SK-N-SH (cell line): Measurements from ENCODE around the gene ARID3A. TPM values are rescaled to one million over a fixed set of nuclear protein-coding genes. Genes with fewer than 3 reads are reported as not detected.

ENCODE experiments used
- CTCF ChIA-PET: fragments of 300-600, 350-600 bp; formaldehyde crosslinking; extraction: SDS; loops from one replicate; lab custom pipeline; 2021; lab: Yijun Ruan, JAX
- POLR2A ChIA-PET: fragments of 350-600 bp; sonication (Branson Sonifier 250); formaldehyde crosslinking; extraction: SDS; loops from one replicate; lab custom pipeline; 2020; ENCODE audit warnings: antibody characterized with exemption, inconsistent platforms; lab: Yijun Ruan, JAX
- DNase-seq: peaks from one replicate; pipeline ENCODE4 v3.0.0; 2012
- H2AFZ ChIP-seq: fragments of 200-600 bp; sonication (generic); 2 replicates; pipeline ENCODE4 v1.8.1; 2016; ENCODE audit warnings: antibody characterized with exemption, mild to moderate bottlenecking, low read depth
- H3F3A ChIP-seq: fragments of 200-600 bp; sonication (generic); replicated peaks from 2 replicates; pipeline ENCODE3; 2016; ENCODE audit warnings: antibody characterized with exemption, mild to moderate bottlenecking; ENCODE audit not compliant: insufficient read depth
- H3K27ac ChIP-seq, 2 experiments: fragments of 200-500 bp in 1 of 2; fragments of 200-600 bp in 1 of 2; sonication (Bioruptor generic) in 1 of 2; sonication (generic), shearing (Covaris generic) in 1 of 2; 2 replicates each; pipeline versions ENCODE4 v1.5.1 to v1.6.1; 2014 to 2016; ENCODE audit warnings: low read depth in 2 of 2, inconsistent platforms in 1 of 2, low read length in 1 of 2, mild to moderate bottlenecking in 1 of 2, mixed read lengths in 1 of 2
- H3K27me3 ChIP-seq: fragments of 200-600 bp; sonication (generic), shearing (Covaris generic); 2 replicates; pipeline ENCODE4 v1.6.1; 2016; ENCODE audit warnings: mixed run types; ENCODE audit not compliant: insufficient read depth
- H3K36me3 ChIP-seq, 2 experiments: fragments of 200-500 bp in 1 of 2; fragments of 200-600 bp in 1 of 2; sonication (Bioruptor generic) in 1 of 2; sonication (generic) in 1 of 2; replicated peaks in 1 of 2; 2 replicates each; pipeline versions ENCODE3 to v1.5.1; 2014 to 2016; ENCODE audit warnings: low read length in 1 of 2, mild to moderate bottlenecking in 1 of 2; ENCODE audit not compliant: insufficient read depth in 2 of 2, control insufficient read depth in 1 of 2
- H3K4me1 ChIP-seq, 2 experiments: fragments of 200-500 bp in 1 of 2; fragments of 200-600 bp in 1 of 2; sonication (Bioruptor generic) in 1 of 2; sonication (generic), shearing (Covaris generic) in 1 of 2; 2 replicates each; pipeline versions ENCODE4 v1.5.1 to v1.6.1; 2014 to 2016; ENCODE audit warnings: low read depth in 1 of 2, low read length in 1 of 2, mixed run types in 1 of 2; ENCODE audit not compliant: insufficient read depth in 2 of 2, control insufficient read depth in 1 of 2
- H3K4me2 ChIP-seq: fragments of 200-600 bp; sonication (generic), shearing (Covaris generic); 2 replicates; pipeline ENCODE4 v1.6.1; 2017; ENCODE audit warnings: mixed run types
- H3K4me3 ChIP-seq, 2 experiments: fragments of 200-500 bp in 1 of 2; fragments of 200-600 bp in 1 of 2; sonication (Bioruptor generic) in 1 of 2; sonication (generic), shearing (Covaris generic) in 1 of 2; 2 replicates each; pipeline versions ENCODE4 v1.5.1 to v1.8.1; 2014 to 2016; ENCODE audit warnings: low read depth in 2 of 2, inconsistent platforms in 1 of 2, low read length in 1 of 2, mild to moderate bottlenecking in 1 of 2, mixed read lengths in 1 of 2, moderate library complexity in 1 of 2
- H3K79me2 ChIP-seq: fragments of 200-600 bp; sonication (generic); 2 replicates; pipeline ENCODE4 v1.8.1; 2017; ENCODE audit warnings: mild to moderate bottlenecking; ENCODE audit not compliant: insufficient read depth
- H3K9ac ChIP-seq: fragments of 200-600 bp; sonication (generic); 2 replicates; pipeline ENCODE4 v1.6.1; 2017; ENCODE audit warnings: mixed run types
- H3K9me2 ChIP-seq: fragments of 200-600 bp; sonication (generic); 2 replicates; pipeline ENCODE4 v1.6.1; 2017; ENCODE audit warnings: mixed run types
- H3K9me3 ChIP-seq: fragments of 200-600 bp; sonication (generic); 2 replicates; pipeline ENCODE4 v1.6.1; 2017; ENCODE audit warnings: mixed run types, mild to moderate bottlenecking, moderate library complexity
- H4K20me1 ChIP-seq: fragments of 200-600 bp; sonication (generic); 2 replicates; pipeline ENCODE4 v1.6.1; 2017; ENCODE audit warnings: mild to moderate bottlenecking, mixed run types; ENCODE audit not compliant: insufficient read depth
- EZH2phosphoT487 ChIP-seq: fragments of 200-600 bp; sonication (generic); IDR thresholded peaks from 2 replicates; pipeline ENCODE4 v1.6.1; 2017; ENCODE audit warnings: low read depth, mixed run types, mild to moderate bottlenecking, antibody characterized with exemption, moderate library complexity, borderline replicate concordance
- FOXJ3 ChIP-seq: sonication (generic); formaldehyde crosslinking; IDR thresholded peaks from 2 replicates; pipeline ENCODE4 v1.5.1; 2020; ENCODE audit warnings: mild to moderate bottlenecking, missing genetic modification reagents
- FOXM1 ChIP-seq: IDR thresholded peaks from 2 replicates; pipeline ENCODE4 v1.4.0; 2012; ENCODE audit warnings: low read depth, mild to moderate bottlenecking
- GATA2 ChIP-seq: sonication (generic); formaldehyde crosslinking; IDR thresholded peaks from 2 replicates; pipeline ENCODE4 v1.5.0; 2020; ENCODE audit warnings: mild to moderate bottlenecking, missing genetic modification reagents
- IRF3 ChIP-seq: fragments of 150-350 bp; IDR thresholded peaks from 2 replicates; pipeline ENCODE4 v1.6.1; 2016; ENCODE audit warnings: mild to moderate bottlenecking, low read depth, low read length
- MEF2A ChIP-seq: IDR thresholded peaks from 2 replicates; pipeline ENCODE4 v1.4.0; 2012; ENCODE audit warnings: low read depth, borderline replicate concordance
- NFIC ChIP-seq: IDR thresholded peaks from 2 replicates; pipeline ENCODE4 v1.4.0; 2012; ENCODE audit warnings: borderline replicate concordance
- PBX3 ChIP-seq: IDR thresholded peaks from 2 replicates; pipeline ENCODE4; 2012
- RAD21 ChIP-seq: IDR thresholded peaks from 2 replicates; pipeline ENCODE4 v1.6.1; 2012; ENCODE audit warnings: mild to moderate bottlenecking, low read length
- RCOR1 ChIP-seq: fragments of 150-350 bp; IDR thresholded peaks from 2 replicates; pipeline ENCODE4 v1.6.1; 2017; ENCODE audit warnings: antibody characterized with exemption, low read length
- REST ChIP-seq: IDR thresholded peaks from 2 replicates; pipeline ENCODE4 v1.6.1; 2012; ENCODE audit warnings: mild to moderate bottlenecking, low read depth, low read length, moderate library complexity
- RXRA ChIP-seq: IDR thresholded peaks from 2 replicates; pipeline ENCODE4 v1.4.0; 2012; ENCODE audit warnings: low read depth, mild to moderate bottlenecking, borderline replicate concordance
- SIN3A ChIP-seq: IDR thresholded peaks from 2 replicates; pipeline ENCODE4 v1.6.1; 2012; ENCODE audit warnings: low read depth, mild to moderate bottlenecking, low read length, moderate library complexity, borderline replicate concordance
- TAF1 ChIP-seq: IDR thresholded peaks from 2 replicates; pipeline ENCODE4 v1.6.1; 2012; ENCODE audit warnings: low read depth, mild to moderate bottlenecking, low read length, moderate library complexity, borderline replicate concordance
- TCF12 ChIP-seq: IDR thresholded peaks from 2 replicates; pipeline ENCODE4 v1.4.0; 2012
- TEAD4 ChIP-seq: IDR thresholded peaks from 2 replicates; pipeline ENCODE4 v1.4.0; 2012; ENCODE audit warnings: mild to moderate bottlenecking, borderline replicate concordance; ENCODE audit not compliant: insufficient read depth
- USF1 ChIP-seq: IDR thresholded peaks from 2 replicates; pipeline ENCODE4 v1.4.0; 2012; ENCODE audit warnings: low read depth, borderline replicate concordance
- USF2 ChIP-seq: fragments of 150-350 bp; IDR thresholded peaks from 2 replicates; pipeline ENCODE4 v1.6.1; 2017; ENCODE audit warnings: antibody characterized with exemption, low read length, low read depth, borderline replicate concordance
- WGBS: methylation state at CpG from one replicate; pipeline ENCODE4 v1.1.6; 2017; ENCODE audit warnings: low lambda C conversion rate; 5-methylcytosine and 5-hydroxymethylcytosine counted together
- polyA plus RNA-seq, 3 experiments: library from polyadenylated mRNA; depleted of rRNA; stranded (reverse); fragments of >200 nt; gene quantifications; 2 replicates each; pipeline ENCODE4 v1.2.3, GENCODE V29; 2012

ARID3A gene
- polyA plus RNA-seq, 1 of the 3 experiments (the other 2 are of a cell fraction), result 8.6 TPM

- H3K9ac ChIP-seq, result peak overlapping the region; percentile 73
- no peak for TF ChIP-seq TAF1
- TF ChIP-seq USF1, result 0 out of 2 replicates have a peak, but pooled peaks have one; percentile 51
- TF ChIP-seq EZH2phosphoT487, result no peak
- no peak for TF ChIP-seq TEAD4
- TF ChIP-seq RCOR1, result peak; percentile 53; the same call in 1 of the 2 replicates
- no peak for TF ChIP-seq IRF3
- H2AFZ ChIP-seq, result peak overlapping the region; percentile 95
- H4K20me1 ChIP-seq, result no peaks in the 10 kb centered on the region
- peak overlapping the region; percentile 95 for H3K4me2 ChIP-seq
- H3K4me3 ChIP-seq, result peak overlapping the region; percentile 86 to 91
- H3K79me2 ChIP-seq, result peaks cover 30% of the 10 kb centered on the region
- CTCF ChIA-PET, result interaction anchor here (0.9 to 11.2 kb wide), 3 partner anchors 58 to 67 kb away, joined by 3 to 161 read pairs (median 44); partner anchors contain the start of genes CFD and WDR18
- peak overlapping the region; percentile 54 to 85 for H3K27ac ChIP-seq
- H3K27me3 ChIP-seq, result peaks cover 11% of the 10 kb centered on the region
- no peaks in the 10 kb centered on the region for H3K9me2 ChIP-seq
- H3F3A ChIP-seq, result peaks cover 21% of the 10 kb centered on the region
- peaks cover 7 to 20% of the 10 kb centered on the region in 2 experiments; a peak in 1 of 4 replicates for H3K4me1 ChIP-seq
- peaks cover 0 to 9% of the 10 kb centered on the region in 2 experiments for H3K36me3 ChIP-seq
- POLR2A ChIA-PET, result interaction anchor here (1.0 kb wide), 1 partner anchor 59 kb away, joined by 5 read pairs; the partner anchor contains the start of gene WDR18
- WGBS, result 7% methylated on average over 10 of the region's 39 CpGs
- no peak for DNase-seq
- H3K9me3 ChIP-seq, result no peaks in the 10 kb centered on the region
These were observed 729 bp upstream of the ARID3A start for GRCh38 chr19:925087-925525.

- 0 out of 2 replicates have a peak overlapping the region, but pooled peaks have one; percentile 46 for H2AFZ ChIP-seq
- DNase-seq, result no peak
- H3K27me3 ChIP-seq, result peaks cover 2% of the 10 kb centered on the region; the same call in 1 of the 2 replicates
- peak overlapping the region; percentile 46 to 85; a peak in 3 of 4 replicates for H3K27ac ChIP-seq
- peaks cover 30% of the 10 kb centered on the region for H3K79me2 ChIP-seq
- POLR2A ChIA-PET, result no interaction called here
- peaks cover 0 to 9% of the 10 kb centered on the region in 2 experiments for H3K36me3 ChIP-seq
- peak overlapping the region; percentile 86 to 91 for H3K4me3 ChIP-seq
- H3K4me2 ChIP-seq, result peak overlapping the region; percentile 91
- no peaks in the 10 kb centered on the region for H3K9me3 ChIP-seq
- peak overlapping the region; percentile 87 for H3K9ac ChIP-seq
- no peaks in the 10 kb centered on the region for H3K9me2 ChIP-seq
- under 1% methylated on average over 15 of the region's 21 CpGs for WGBS
- peaks cover 7 to 18% of the 10 kb centered on the region in 2 experiments; a peak in 1 of 4 replicates for H3K4me1 ChIP-seq
- H3F3A ChIP-seq, result peaks cover 15% of the 10 kb centered on the region
- H4K20me1 ChIP-seq, result no peaks in the 10 kb centered on the region
- CTCF ChIA-PET, result interaction anchor here (0.9 to 2.1 kb wide), 2 partner anchors 31 to 58 kb away, joined by 3 to 8 read pairs; partner anchors contain the start of gene WDR18
- TF ChIP-seq FOXM1, result no peak
- TF ChIP-seq RCOR1, result no peak
- no peak for TF ChIP-seq TEAD4
- no peak for TF ChIP-seq USF2
- TF ChIP-seq REST, result no peak
- no peak for TF ChIP-seq NFIC
- no peak for TF ChIP-seq FOXJ3 (CRISPR knock-in tag)
- TF ChIP-seq SIN3A, result no peak
- TF ChIP-seq TAF1, result no peak
- no peak for TF ChIP-seq GATA2 (CRISPR knock-in tag)
- no peak for TF ChIP-seq MEF2A
- TF ChIP-seq PBX3, result no peak
- TF ChIP-seq RAD21, result no peak
- no peak for TF ChIP-seq RXRA
- TF ChIP-seq TCF12, result no peak
These were observed 421 bp downstream of the ARID3A start for GRCh38 chr19:926323-926588.
